K562 (cell line): Measurements from ENCODE around the gene SIMC1. TPM values are rescaled to one million over a fixed set of nuclear protein-coding genes. Genes with fewer than 3 reads are reported as not detected.
A peak's percentile ranks its signal among the peaks of the same experiment; 100 is the strongest.

Source experiments
- ATAC-seq: fragments of 200-7000 bp; cut with Tn5 transposase; 3 replicates; pipeline ENCODE4 v1.9.1; 2020; ENCODE audit warnings: moderate library complexity
- BruUV-seq: library from RNA; stranded (reverse); fragments of 400-500 nt; replicated peaks from 2 replicates; lab custom pipeline; 2021; lab: Mats Ljungman, UMichigan
- CTCF ChIA-PET: fragments of 300-600 bp; formaldehyde crosslinking; extraction: SDS; loops from one replicate; lab custom pipeline; 2021; ENCODE audit warnings: low intra/inter-chr PET ratio; lab: Yijun Ruan, JAX
- POLR2A ChIA-PET: fragments of 300-600, 350-650 bp; sonication (Branson Sonifier 250); formaldehyde crosslinking; extraction: SDS; loops from one replicate; lab custom pipeline; 2021; ENCODE audit warnings: antibody characterized with exemption, inconsistent platforms; lab: Yijun Ruan, JAX
- DNase-seq, 4 experiments: peaks; one replicate each; pipeline versions ENCODE4 v3.0.0 to v3.0.0-alpha.2; 2011 to 2018; ENCODE audit warnings: low spot score in 3 of 4, mixed read lengths in 3 of 4; ENCODE audit errors: extremely low read depth in 1 of 4
- FAIRE-seq: peaks from 2 replicates; lab custom pipeline; 2011; peaks lifted over from hg19 to GRCh38; lab: Jason Lieb, UNC
- H2AFZ ChIP-seq: 2 replicates; pipeline ENCODE4 v1.6.0; 2011; ENCODE audit warnings: low read depth, low read length, control low read depth, inconsistent platforms
- H3K27ac ChIP-seq: fragments of 200-600 bp; 3 replicates; pipeline ENCODE4 v1.8.0; 2011; ENCODE audit warnings: low read depth, mild to moderate bottlenecking, control low read depth, inconsistent platforms, low read length, moderate library complexity, mixed read lengths; ENCODE audit errors: extremely low read depth
- H3K27me3 ChIP-seq, 2 experiments: fragments of 300-600 bp in 1 of 2; 2 replicates in 1 of 2; 3 replicates in 1 of 2; pipeline versions ENCODE4 v1.6.0 to v1.8.0; 2011; ENCODE audit warnings: inconsistent platforms in 2 of 2, low read length in 2 of 2, mild to moderate bottlenecking in 1 of 2, mixed read lengths in 1 of 2, moderate library complexity in 1 of 2; ENCODE audit not compliant: control insufficient read depth in 2 of 2, insufficient read depth in 2 of 2
- H3K36me3 ChIP-seq: fragments of 300-600 bp; 3 replicates; pipeline ENCODE4 v1.8.0; 2011; ENCODE audit warnings: mild to moderate bottlenecking, low read length, inconsistent platforms; ENCODE audit not compliant: control insufficient read depth, insufficient read depth
- H3K4me1 ChIP-seq, 2 experiments: fragments of 200-600 bp in 1 of 2; replicated peaks in 1 of 2; 2 replicates in 1 of 2; 3 replicates in 1 of 2; pipeline versions ENCODE4 v1.5.1 to v1.8.0; 2011; ENCODE audit warnings: inconsistent platforms in 2 of 2, low read length in 2 of 2, mild to moderate bottlenecking in 1 of 2, mixed read lengths in 1 of 2, moderate library complexity in 1 of 2; ENCODE audit not compliant: control insufficient read depth in 2 of 2, insufficient read depth in 2 of 2
- H3K4me2 ChIP-seq: 2 replicates; pipeline ENCODE4 v1.6.1; 2011; ENCODE audit warnings: low read length, control low read depth, inconsistent platforms, mixed read lengths; ENCODE audit not compliant: insufficient read depth
- H3K4me3 ChIP-seq: fragments of 200-600 bp; sonication (generic), shearing (Covaris generic); 2 replicates; pipeline ENCODE4 v1.5.1; 2016; ENCODE audit warnings: control low read depth, inconsistent platforms
- H3K79me2 ChIP-seq: fragments of 200-600 bp; 3 replicates; pipeline ENCODE4 v1.8.0; 2011; ENCODE audit warnings: low read length, inconsistent platforms; ENCODE audit not compliant: control insufficient read depth, insufficient read depth
- H3K9ac ChIP-seq, 2 experiments: 2 replicates each; pipeline versions ENCODE4 v1.6.0 to v1.6.1; 2011; ENCODE audit warnings: low read depth in 2 of 2, low read length in 2 of 2, control low read depth in 1 of 2, inconsistent platforms in 1 of 2, mild to moderate bottlenecking in 1 of 2, mixed read lengths in 1 of 2; ENCODE audit not compliant: insufficient read depth in 1 of 2
- H3K9me1 ChIP-seq: one replicate; pipeline ENCODE4 v1.6.0; 2011; ENCODE audit warnings: inconsistent platforms, mild to moderate bottlenecking, low read length, moderate library complexity; ENCODE audit not compliant: control insufficient read depth, insufficient read depth
- H3K9me3 ChIP-seq: replicated peaks from 2 replicates; pipeline ENCODE4 v1.5.1; 2011; ENCODE audit warnings: low read depth, low read length, inconsistent platforms; ENCODE audit not compliant: control insufficient read depth, insufficient read depth
- H4K20me1 ChIP-seq: replicated peaks from 2 replicates; pipeline ENCODE4 v1.6.1; 2011; ENCODE audit warnings: low read length, inconsistent platforms, mixed read lengths; ENCODE audit not compliant: control insufficient read depth, insufficient read depth
- ARID2 ChIP-seq: fragments of 450-650 bp; IDR thresholded peaks from 2 replicates; pipeline ENCODE4 v1.6.1; 2017; ENCODE audit warnings: antibody characterized with exemption, mild to moderate bottlenecking
- DPF2 ChIP-seq: fragments of 450-650 bp; IDR thresholded peaks from 2 replicates; pipeline ENCODE4 v1.6.1; 2016
- GATA2 ChIP-seq: sonication (generic); formaldehyde crosslinking; IDR thresholded peaks from 2 replicates; pipeline ENCODE4 v1.4.0; 2020; ENCODE audit warnings: mild to moderate bottlenecking, missing genetic modification reagents
- GTF2B ChIP-seq: IDR thresholded peaks from 2 replicates; pipeline ENCODE4 v1.6.1; 2011; ENCODE audit not compliant: insufficient read length; ENCODE audit errors: extremely low read depth
- HNRNPUL1 ChIP-seq: fragments of 200-400 bp; formaldehyde crosslinking; IDR thresholded peaks from 2 replicates; pipeline ENCODE4 v1.6.1; 2017; ENCODE audit warnings: low read length
- MAFK ChIP-seq: IDR thresholded peaks from 2 replicates; pipeline ENCODE4 v1.6.1; 2011; ENCODE audit warnings: low read length, improper control_type of control experiment
- MEIS2 ChIP-seq: fragments of 450-650 bp; IDR thresholded peaks from 2 replicates; pipeline ENCODE4 v1.6.1; 2014; ENCODE audit warnings: mild to moderate bottlenecking; ENCODE audit not compliant: partially characterized antibody
- NFIC ChIP-seq: fragments of 450-650 bp; IDR thresholded peaks from 2 replicates; pipeline ENCODE4 v1.6.1; 2017; ENCODE audit warnings: mild to moderate bottlenecking, inconsistent platforms
- PHB ChIP-seq: fragments of 250-450 bp; sonication (Bioruptor Pico); IDR thresholded peaks from 2 replicates; pipeline ENCODE4 v1.5.0; 2021
- SNAPC5 ChIP-seq: fragments of 250-450 bp; sonication (Bioruptor Pico); IDR thresholded peaks from 2 replicates; pipeline ENCODE4 v1.8.0; 2021; ENCODE audit warnings: moderate library complexity, mild to moderate bottlenecking, inconsistent platforms
- SRSF7 ChIP-seq: fragments of 200-400 bp; formaldehyde crosslinking; optimal IDR thresholded peaks from 2 replicates; pipeline ENCODE3; 2017; ENCODE audit warnings: mild to moderate bottlenecking, low read depth, low read length
- TBP ChIP-seq: optimal IDR thresholded peaks from 2 replicates; pipeline ENCODE3; 2011; ENCODE audit warnings: low read depth, low read length, improper control_type of control experiment
- THRB ChIP-seq: fragments of 450-650 bp; formaldehyde crosslinking; conservative IDR thresholded peaks from 2 replicates; pipeline ENCODE4 v1.4.0; 2022; ENCODE audit warnings: mild to moderate bottlenecking, missing genetic modification characterization
- ZKSCAN8 ChIP-seq: fragments of 200-800 bp; sonication (Bioruptor generic); IDR thresholded peaks from 2 replicates; pipeline ENCODE4 v1.6.1; 2016; ENCODE audit warnings: missing genetic modification characterization, missing compliant biosample characterization
- ZNF780A ChIP-seq: fragments of 250-450 bp; sonication (Bioruptor Pico); IDR thresholded peaks from 2 replicates; pipeline ENCODE4 v1.5.0; 2021; ENCODE audit warnings: mild to moderate bottlenecking
- WGBS: fragments of 100-300 bp; shearing (Covaris generic); methylation state at CpG from one replicate; pipeline ENCODE4 v1.1.6; 2016; ENCODE audit warnings: low coverage, mixed read lengths; ENCODE audit not compliant: insufficient coverage; ENCODE audit errors: missing lambda C conversion rate; 5-methylcytosine and 5-hydroxymethylcytosine counted together
- in situ Hi-C: fragments of 300-500 bp; cut with MboI; formaldehyde crosslinking; loops from 4 replicates; pipeline ENCODE4 v1.15.0; 2018; ENCODE audit warnings: inconsistent platforms, mixed read lengths
- intact Hi-C: fragments of 100-400 bp; cut with micrococcal nuclease; formaldehyde crosslinking; loops from 2 replicates; pipeline ENCODE4 v1.14.2; 2022
- polyA plus RNA-seq, 8 experiments: library from polyadenylated mRNA; depleted of rRNA in 4 of 8; stranded (reverse) in 5 of 8; unstranded in 3 of 8; fragments of >200 nt; fragmentation: Nextera tagmentation in 2 of 8; fragmentation: Illumina TruSeq in 1 of 8; extraction: Ambion mirVana in 2 of 8; extraction: Trizol in 1 of 8; gene quantifications; 2 replicates each; pipeline versions ENCODE4 v1.2.1 to v1.2.3, GENCODE V29; 2011 to 2014; ENCODE audit warnings: inconsistent platforms in 1 of 8, missing spikeins in 1 of 8
- total RNA-seq, 7 experiments: library from RNA; depleted of rRNA in 6 of 7; stranded (reverse); fragments of >200 nt in 6 of 7; fragmentation: Illumina TruSeq in 2 of 7; extraction: Trizol in 2 of 7; gene quantifications; 2 replicates each; pipeline versions ENCODE4 v1.2.1 to v1.2.3, GENCODE V29; 2011 to 2021; ENCODE audit warnings: low replicate concordance in 1 of 7
- TF ChIP-seq, protein P1 (sequence below): fragments of 200-800 bp; sonication (Bioruptor generic); IDR thresholded peaks from 2 replicates; pipeline ENCODE4 v1.6.1; 2017; ENCODE audit warnings: missing genetic modification characterization, missing compliant biosample characterization
- TF ChIP-seq, protein P2 (sequence below): fragments of 250-450 bp; sonication (Bioruptor Pico); IDR thresholded peaks from 2 replicates; pipeline ENCODE4 v1.4.0; 2020; ENCODE audit warnings: borderline replicate concordance

SIMC1 gene
- total and polyA plus RNA-seq, 9 of the 15 experiments (the other 6 are each of a cell fraction or from before 2014, with no cell fraction given), result 7.2 to 36.3 (median 14.7) TPM

- POLR2A ChIA-PET, result interaction anchor here (1.0 to 3.0 kb wide), 4 partner anchors 10 to 13 kb away, joined by 3 to 11 read pairs (median 4); partner anchors contain the start of gene KIAA1191
- H3K27ac ChIP-seq, result no peak overlapping the region
- CTCF ChIA-PET, result no interaction called here
- no peak for TF ChIP-seq MAFK
- TF ChIP-seq GATA2 (CRISPR knock-in tag), result no peak
- TF ChIP-seq THRB (CRISPR knock-in tag), result no peak
- 0 out of 2 replicates have a peak, but pooled peaks have one; percentile 19 for TF ChIP-seq NFIC
- no peak for TF ChIP-seq SRSF7
- TF ChIP-seq GTF2B, result no peak
- TF ChIP-seq ZNF780A, result no peak
- TF ChIP-seq PHB (CRISPR knock-in tag), result no peak
- TF ChIP-seq MEIS2, result peak; percentile 51
- no peak for TF ChIP-seq ZKSCAN8
- TF ChIP-seq, protein P1, sequence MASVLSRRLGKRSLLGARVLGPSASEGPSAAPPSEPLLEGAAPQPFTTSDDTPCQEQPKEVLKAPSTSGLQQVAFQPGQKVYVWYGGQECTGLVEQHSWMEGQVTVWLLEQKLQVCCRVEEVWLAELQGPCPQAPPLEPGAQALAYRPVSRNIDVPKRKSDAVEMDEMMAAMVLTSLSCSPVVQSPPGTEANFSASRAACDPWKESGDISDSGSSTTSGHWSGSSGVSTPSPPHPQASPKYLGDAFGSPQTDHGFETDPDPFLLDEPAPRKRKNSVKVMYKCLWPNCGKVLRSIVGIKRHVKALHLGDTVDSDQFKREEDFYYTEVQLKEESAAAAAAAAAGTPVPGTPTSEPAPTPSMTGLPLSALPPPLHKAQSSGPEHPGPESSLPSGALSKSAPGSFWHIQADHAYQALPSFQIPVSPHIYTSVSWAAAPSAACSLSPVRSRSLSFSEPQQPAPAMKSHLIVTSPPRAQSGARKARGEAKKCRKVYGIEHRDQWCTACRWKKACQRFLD, result peak; percentile 43; the same call in 1 of the 2 replicates
- TF ChIP-seq ARID2, result no peak
- TF ChIP-seq TBP, result peak; percentile 18
- no peak for TF ChIP-seq HNRNPUL1
- TF ChIP-seq DPF2, result no peak
- TF ChIP-seq, protein P2, sequence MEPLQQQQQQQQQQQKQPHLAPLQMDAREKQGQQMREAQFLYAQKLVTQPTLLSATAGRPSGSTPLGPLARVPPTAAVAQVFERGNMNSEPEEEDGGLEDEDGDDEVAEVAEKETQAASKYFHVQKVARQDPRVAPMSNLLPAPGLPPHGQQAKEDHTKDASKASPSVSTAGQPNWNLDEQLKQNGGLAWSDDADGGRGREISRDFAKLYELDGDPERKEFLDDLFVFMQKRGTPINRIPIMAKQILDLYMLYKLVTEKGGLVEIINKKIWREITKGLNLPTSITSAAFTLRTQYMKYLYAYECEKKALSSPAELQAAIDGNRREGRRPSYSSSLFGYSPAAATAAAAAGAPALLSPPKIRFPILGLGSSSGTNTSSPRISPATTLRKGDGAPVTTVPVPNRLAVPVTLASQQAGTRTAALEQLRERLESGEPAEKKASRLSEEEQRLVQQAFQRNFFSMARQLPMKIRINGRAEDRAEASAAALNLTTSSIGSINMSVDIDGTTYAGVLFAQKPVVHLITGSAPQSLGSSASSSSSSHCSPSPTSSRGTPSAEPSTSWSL (CRISPR knock-in tag), result no peak
- no peak for TF ChIP-seq SNAPC5 (CRISPR knock-in tag)
These were observed 135.0 kb downstream of the SIMC1 start for GRCh38 chr5:176373100-176373818.

More at GRCh38 chr5:176373100-176373818, 135.0 kb downstream of the SIMC1 start:
- H3K9me3 ChIP-seq, result no peaks in the 10 kb centered on the region
- H3K9ac ChIP-seq, result no peak overlapping the region; a peak in 1 of 4 replicates
- H3K4me2 ChIP-seq, result no peak overlapping the region
- BruUV-seq, result no TSS peak
- no peaks in the 10 kb centered on the region for H4K20me1 ChIP-seq
- H3K36me3 ChIP-seq, result no peaks in the 10 kb centered on the region
- no peaks in the 10 kb centered on the region for H3K9me1 ChIP-seq
- no peaks in the 10 kb centered on the region for H3K27me3 ChIP-seq
- intact Hi-C loops, result no loop called here
- FAIRE-seq (peak; percentile 32), DNase-seq (peak in 2 of 4 experiments; percentile 43 to 49), ATAC-seq (peak; percentile 79)
- WGBS, result 29% methylated on average over 7 of the region's 7 CpGs
- H3K79me2 ChIP-seq, result no peaks in the 10 kb centered on the region
- H2AFZ ChIP-seq, result peak overlapping the region; percentile 67
- H3K4me3 ChIP-seq, result no peak overlapping the region
- in situ Hi-C loops, result no loop called here
- peaks cover 7 to 19% of the 10 kb centered on the region in 2 experiments for H3K4me1 ChIP-seq
